Mesenchymal stem cell (in vitro differentiated cells and primary cell): ENCODE measurements around the gene SCNN1B.

ENCODE experiments used
- DNase-seq: peaks from one replicate; pipeline ENCODE4 v3.0.0-alpha.2; 2013
- H2AFZ ChIP-seq: one replicate; pipeline ENCODE4 v1.6.1; 2013; ENCODE audit warnings: low read depth, mild to moderate bottlenecking, control low read depth, inconsistent platforms, low read length, moderate library complexity
- H2AK5ac ChIP-seq: 2 replicates; pipeline ENCODE4 v1.6.1; 2013; ENCODE audit warnings: low read length, moderate library complexity, mild to moderate bottlenecking, inconsistent platforms; ENCODE audit not compliant: severe bottlenecking
- H2BK120ac ChIP-seq: one replicate; pipeline ENCODE4 v1.6.1; 2013; ENCODE audit warnings: low read depth, mild to moderate bottlenecking, inconsistent platforms, low read length, moderate library complexity
- H2BK12ac ChIP-seq, 2 experiments: one replicate each; pipeline ENCODE4 v1.6.1; 2013; ENCODE audit warnings: inconsistent platforms in 2 of 2, low read length in 2 of 2, mild to moderate bottlenecking in 2 of 2, moderate library complexity in 2 of 2, control low read depth in 1 of 2
- H2BK15ac ChIP-seq: one replicate; pipeline ENCODE4 v1.6.1; 2013; ENCODE audit warnings: mild to moderate bottlenecking, low read depth, inconsistent platforms; ENCODE audit not compliant: poor library complexity, severe bottlenecking
- H2BK5ac ChIP-seq: 2 replicates; pipeline ENCODE4 v1.6.1; 2013; ENCODE audit warnings: low read depth, mild to moderate bottlenecking, low read length, control low read depth, inconsistent platforms; ENCODE audit not compliant: poor library complexity, severe bottlenecking
- H3K14ac ChIP-seq, 2 experiments: one replicate each; pipeline ENCODE4 v1.6.1; 2013; ENCODE audit warnings: inconsistent platforms in 2 of 2, low read length in 2 of 2, control low read depth in 1 of 2, mild to moderate bottlenecking in 1 of 2, moderate library complexity in 1 of 2
- H3K18ac ChIP-seq, 2 experiments: one replicate each; pipeline ENCODE4 v1.6.1; 2013; ENCODE audit warnings: inconsistent platforms in 2 of 2, low read length in 2 of 2, control low read depth in 1 of 2, low read depth in 1 of 2, mild to moderate bottlenecking in 1 of 2
- H3K23ac ChIP-seq, 2 experiments: one replicate each; pipeline ENCODE4 v1.6.1; 2013; ENCODE audit warnings: inconsistent platforms in 2 of 2, low read length in 2 of 2, mild to moderate bottlenecking in 2 of 2, moderate library complexity in 2 of 2, control low read depth in 1 of 2
- H3K27ac ChIP-seq: 2 replicates; pipeline ENCODE4 v1.5.1; 2013; ENCODE audit warnings: mild to moderate bottlenecking, moderate library complexity, low read length, control low read depth, inconsistent platforms; ENCODE audit not compliant: poor library complexity, severe bottlenecking
- H3K27me3 ChIP-seq, 2 experiments: 2 replicates each; pipeline versions ENCODE4 v1.6.1 to v1.7.0; 2013; ENCODE audit warnings: low read length in 2 of 2, mild to moderate bottlenecking in 2 of 2, moderate library complexity in 2 of 2, control low read depth in 1 of 2, inconsistent platforms in 1 of 2; ENCODE audit not compliant: control insufficient read depth in 1 of 2, insufficient read depth in 1 of 2
- H3K36me3 ChIP-seq, 2 experiments: 2 replicates each; pipeline versions ENCODE4 v1.6.1 to v1.7.0; 2013; ENCODE audit warnings: low read length in 2 of 2, control low read depth in 1 of 2, inconsistent platforms in 1 of 2, low read depth in 1 of 2, mild to moderate bottlenecking in 1 of 2; ENCODE audit not compliant: insufficient read depth in 2 of 2, control insufficient read depth in 1 of 2
- H3K4ac ChIP-seq, 2 experiments: one replicate each; pipeline ENCODE4 v1.6.1; 2013; ENCODE audit warnings: inconsistent platforms in 2 of 2, low read length in 2 of 2, mild to moderate bottlenecking in 2 of 2, moderate library complexity in 2 of 2, control low read depth in 1 of 2, low read depth in 1 of 2
- H3K4me1 ChIP-seq: 2 replicates; pipeline ENCODE4 v1.6.1; 2013; ENCODE audit warnings: low read depth, low read length, control low read depth; ENCODE audit not compliant: control insufficient read depth, insufficient read depth
- H3K4me2 ChIP-seq: 2 replicates; pipeline ENCODE4 v1.6.1; 2013; ENCODE audit warnings: low read length, mild to moderate bottlenecking, inconsistent platforms; ENCODE audit not compliant: poor library complexity, severe bottlenecking
- H3K4me3 ChIP-seq, 2 experiments: 2 replicates each; pipeline versions ENCODE4 v1.5.1 to v1.7.0; 2013; ENCODE audit warnings: low read length in 2 of 2, mild to moderate bottlenecking in 2 of 2, control low read depth in 1 of 2, low read depth in 1 of 2; ENCODE audit not compliant: insufficient read depth in 1 of 2
- H3K79me1 ChIP-seq: replicated peaks from 2 replicates; pipeline ENCODE4 v1.6.1; 2013; ENCODE audit warnings: mild to moderate bottlenecking, control low read depth, low read length, inconsistent platforms; ENCODE audit not compliant: poor library complexity, severe bottlenecking
- H3K9ac ChIP-seq: 2 replicates; pipeline ENCODE4 v1.7.0; 2013; ENCODE audit warnings: mild to moderate bottlenecking, low read length, moderate library complexity
- H3K9me3 ChIP-seq: 2 replicates; pipeline ENCODE4 v1.7.0; 2013; ENCODE audit warnings: mild to moderate bottlenecking, low read length; ENCODE audit not compliant: control insufficient read depth
- H4K8ac ChIP-seq: one replicate; pipeline ENCODE4 v1.6.1; 2013; ENCODE audit warnings: inconsistent platforms, mild to moderate bottlenecking, low read length, moderate library complexity
- H4K91ac ChIP-seq: one replicate; pipeline ENCODE4 v1.6.1; 2013; ENCODE audit warnings: mild to moderate bottlenecking, low read length, inconsistent platforms
- WGBS: methylation state at CpG from one replicate; pipeline ENCODE4 v1.1.7; 2013; ENCODE audit warnings: mixed read lengths; 5-methylcytosine and 5-hydroxymethylcytosine counted together

The SCNN1B gene

DNA sequence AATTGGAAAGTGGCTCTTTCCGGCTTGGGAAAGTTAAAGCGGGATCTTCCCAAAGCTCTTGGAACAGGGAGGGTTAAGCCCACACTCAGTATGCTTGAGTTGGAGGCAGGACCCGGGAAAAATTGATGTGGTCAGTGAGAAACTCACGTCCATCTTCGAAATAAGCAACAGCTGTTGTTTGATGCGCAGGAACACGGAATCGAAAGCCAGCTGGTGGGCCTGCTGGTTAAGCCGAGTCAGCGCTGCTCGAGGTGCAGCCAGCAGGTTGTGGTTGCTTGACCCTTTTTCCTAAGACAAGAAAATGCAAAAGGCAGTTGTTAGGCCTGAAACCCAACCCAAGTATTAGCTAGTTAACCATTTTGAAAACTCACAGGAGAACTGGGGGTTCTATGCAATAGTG is 101.4 kb downstream of the SCNN1B start:
- H2BK12ac ChIP-seq: no peak overlapping the region
- H2AK5ac ChIP-seq: no peak overlapping the region
- H3K9ac ChIP-seq: no peak overlapping the region
- H3K27ac ChIP-seq: no peak overlapping the region
- peaks cover 56 to 89% of the 10 kb centered on the region in 2 experiments for H3K36me3 ChIP-seq
- H3K4ac ChIP-seq: no peak overlapping the region
- H4K91ac ChIP-seq: no peak overlapping the region
- peaks cover 6% of the 10 kb centered on the region for H3K79me1 ChIP-seq
- H3K4me1 ChIP-seq: peaks cover 8% of the 10 kb centered on the region
- H3K4me3 ChIP-seq: no peak overlapping the region
- no peak overlapping the region for H2BK15ac ChIP-seq
- no peak overlapping the region for H3K4me2 ChIP-seq
- WGBS: 93% methylated on average over 11 of the region's 11 CpGs
- H3K18ac ChIP-seq: no peak overlapping the region
- no peak overlapping the region for H3K23ac ChIP-seq
- no peak for DNase-seq
- no peak overlapping the region for H3K14ac ChIP-seq
- no peak overlapping the region for H2BK120ac ChIP-seq
- no peak overlapping the region for H2AFZ ChIP-seq
- H3K27me3 ChIP-seq: no peaks in the 10 kb centered on the region
- H2BK5ac ChIP-seq: no peak overlapping the region
- H3K9me3 ChIP-seq: no peaks in the 10 kb centered on the region
- H4K8ac ChIP-seq: no peak overlapping the region

DNA sequence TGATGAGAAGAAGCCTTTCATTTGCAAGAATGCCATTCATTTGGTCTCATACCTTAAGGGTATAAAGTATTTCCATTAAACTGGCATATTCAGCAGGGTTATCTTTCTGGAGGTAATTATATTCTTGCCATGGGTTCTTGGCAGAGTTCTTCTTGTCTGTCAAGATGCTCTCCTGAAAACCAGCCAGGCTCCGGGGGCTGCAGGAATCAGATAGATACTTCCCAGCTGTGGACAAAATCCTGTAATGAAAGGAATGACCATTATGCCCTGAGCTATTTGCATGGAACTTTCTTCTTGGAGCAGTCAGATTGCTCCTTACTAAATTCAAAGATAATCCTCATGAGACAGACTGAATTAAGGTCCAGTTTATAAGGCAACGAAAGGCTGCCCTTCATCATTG is 103.9 kb downstream of the SCNN1B start:
- H3K9ac ChIP-seq: no peak overlapping the region
- H4K91ac ChIP-seq: no peak overlapping the region
- DNase-seq: no peak
- no peak overlapping the region for H2AK5ac ChIP-seq
- H3K9me3 ChIP-seq: no peaks in the 10 kb centered on the region
- H2BK120ac ChIP-seq: no peak overlapping the region
- no peak overlapping the region for H3K23ac ChIP-seq
- H2AFZ ChIP-seq: no peak overlapping the region
- H3K4me1 ChIP-seq: peaks cover 19% of the 10 kb centered on the region
- H2BK12ac ChIP-seq: no peak overlapping the region
- no peaks in the 10 kb centered on the region for H3K27me3 ChIP-seq
- H3K27ac ChIP-seq: no peak overlapping the region
- no peak overlapping the region for H3K4me2 ChIP-seq
- peaks cover 41 to 84% of the 10 kb centered on the region in 2 experiments for H3K36me3 ChIP-seq
- H3K14ac ChIP-seq: no peak overlapping the region
- 97% methylated on average over 2 of the region's 2 CpGs for WGBS
- no peak overlapping the region for H2BK5ac ChIP-seq
- H3K4me3 ChIP-seq: no peak overlapping the region
- no peak overlapping the region for H2BK15ac ChIP-seq
- no peak overlapping the region for H3K4ac ChIP-seq
- no peak overlapping the region for H4K8ac ChIP-seq
- H3K79me1 ChIP-seq: peaks cover 3% of the 10 kb centered on the region
- no peak overlapping the region for H3K18ac ChIP-seq

DNA sequence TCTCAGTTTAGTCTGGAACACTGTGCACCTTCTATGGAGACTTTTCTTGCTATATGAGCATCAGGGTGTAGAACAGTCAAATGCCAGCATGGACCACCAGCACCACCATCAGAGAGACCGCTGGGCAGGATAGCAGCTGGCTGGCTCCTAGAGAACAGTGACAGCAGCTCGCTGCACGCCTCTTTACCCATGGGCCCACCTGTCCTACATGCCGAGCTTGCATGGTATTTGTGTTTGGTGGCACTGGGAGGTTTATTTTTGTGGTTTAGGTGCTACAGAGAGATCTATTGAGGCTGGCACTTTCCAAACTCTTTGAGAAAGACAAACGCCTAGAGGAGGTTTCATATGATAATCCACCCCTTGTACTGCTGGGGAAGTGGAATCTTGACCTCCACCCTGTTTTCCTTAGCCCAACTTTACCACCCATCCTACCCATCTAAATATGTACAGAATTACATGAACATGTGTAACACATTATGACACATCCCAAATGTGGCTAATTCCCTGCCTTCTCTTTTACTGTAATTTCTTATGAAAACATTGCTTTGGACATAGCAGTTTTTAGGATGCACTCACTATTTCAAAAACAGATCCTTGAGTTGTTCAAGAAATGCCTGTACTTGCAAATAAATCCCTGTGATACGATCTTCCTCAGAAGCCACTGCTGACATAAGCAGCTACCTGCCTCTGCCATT is 104.6 kb downstream of the SCNN1B start:
- no peak overlapping the region for H3K4ac ChIP-seq

DNA sequence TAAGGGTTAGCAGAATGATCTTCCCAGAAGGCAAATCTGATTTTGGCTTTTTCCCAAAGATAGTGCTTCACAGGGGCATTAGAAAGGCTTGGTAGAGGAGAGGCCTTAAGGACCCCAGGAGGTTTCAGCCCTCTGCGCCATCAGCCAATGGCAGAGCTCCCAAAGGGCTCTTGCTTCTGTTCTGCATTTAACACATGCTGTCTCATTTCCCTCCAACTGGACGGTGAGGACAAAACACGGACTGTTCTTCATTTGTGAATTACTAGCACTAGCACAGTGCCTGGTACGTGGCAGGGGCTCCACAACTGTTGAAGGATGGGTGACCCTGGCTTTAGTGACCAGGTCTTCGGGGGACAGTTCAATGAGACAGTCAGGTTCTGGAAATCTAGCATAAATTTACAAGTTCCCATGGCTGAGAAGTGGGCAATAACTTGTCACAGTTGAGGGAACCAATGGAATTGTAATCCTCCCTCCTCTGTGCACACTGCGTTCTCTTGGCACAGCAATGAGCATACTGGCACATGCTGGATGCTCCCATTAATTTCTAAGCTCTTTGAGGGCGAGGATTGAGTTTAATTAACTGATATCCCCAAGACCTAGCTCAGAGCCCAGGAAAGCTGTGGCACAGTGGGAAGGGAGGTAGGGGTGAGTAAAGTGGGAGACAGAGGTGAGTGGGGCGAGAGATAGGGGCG is 105.5 kb downstream of the SCNN1B start:
- no peak for DNase-seq
- WGBS: 98% methylated on average over 7 of the region's 9 CpGs

More for the DNA sequence above, 104.6 kb downstream of the SCNN1B start:
- H3K14ac ChIP-seq: no peak overlapping the region
- H2BK120ac ChIP-seq: no peak overlapping the region
- peaks cover 36 to 84% of the 10 kb centered on the region in 2 experiments for H3K36me3 ChIP-seq
- no peak overlapping the region for H2AK5ac ChIP-seq
- H3K18ac ChIP-seq: no peak overlapping the region
- H3K4me3 ChIP-seq: no peak overlapping the region
- H2BK15ac ChIP-seq: no peak overlapping the region
- H4K8ac ChIP-seq: no peak overlapping the region
- no peaks in the 10 kb centered on the region for H3K9me3 ChIP-seq
- H3K4me1 ChIP-seq: peaks cover 19% of the 10 kb centered on the region
- H3K4me2 ChIP-seq: no peak overlapping the region
- H2BK12ac ChIP-seq: no peak overlapping the region
- H2AFZ ChIP-seq: no peak overlapping the region
- H3K27me3 ChIP-seq: no peaks in the 10 kb centered on the region
- H2BK5ac ChIP-seq: no peak overlapping the region
- no peak for DNase-seq
- H3K27ac ChIP-seq: no peak overlapping the region
- no peak overlapping the region for H3K9ac ChIP-seq
- WGBS: 98% methylated on average over 6 of the region's 6 CpGs
- H3K23ac ChIP-seq: no peak overlapping the region
- H4K91ac ChIP-seq: no peak overlapping the region
- peaks cover 3% of the 10 kb centered on the region for H3K79me1 ChIP-seq

More for the DNA sequence above, 105.5 kb downstream of the SCNN1B start:
- Histone ChIP-seq H4K91ac (no peak overlapping the region), H3K14ac (no peak overlapping the region), H2AK5ac (no peak overlapping the region), H3K4me3 (no peak overlapping the region), H3K9me3 (no peaks in the 10 kb centered on the region), H2BK12ac (no peak overlapping the region), H4K8ac (no peak overlapping the region), H3K23ac (no peak overlapping the region), H2BK120ac (no peak overlapping the region), H3K4ac (no peak overlapping the region), H3K18ac (no peak overlapping the region), H3K79me1 (peaks cover 3% of the 10 kb centered on the region), H3K9ac (no peak overlapping the region), H3K27ac (no peak overlapping the region), H2BK15ac (no peak overlapping the region), H3K36me3 (peaks cover 40 to 82% of the 10 kb centered on the region in 2 experiments), H2AFZ (no peak overlapping the region), H3K27me3 (no peaks in the 10 kb centered on the region), H2BK5ac (no peak overlapping the region), H3K4me2 (no peak overlapping the region), H3K4me1 (peaks cover 19% of the 10 kb centered on the region)
